Body of pancreas (tissue), 4 donors: ENCODE results near the gene FHL2. TPM values are rescaled to one million over a fixed set of nuclear protein-coding genes. Genes with fewer than 3 reads are reported as not detected.
A peak's percentile ranks its signal among the peaks of the same experiment; 100 is the strongest.

Experiments
- ATAC-seq: fragments of 150-250 bp; one replicate; pipeline ENCODE4 v1.9.1; 2016
- DNase-seq, 4 donors: peaks; one replicate each; pipeline ENCODE4 v3.0.0-alpha.2; 2019
- H3K27ac ChIP-seq, 4 donors: fragments of 200-600 bp; sonication (generic); 1 replicate in 3 of 4; 2 replicates in 1 of 4; pipeline versions ENCODE4 v1.5.1 to v1.6.1; 2016 to 2019; ENCODE audit warnings: mild to moderate bottlenecking in 1 of 4, mixed read lengths in 1 of 4, moderate library complexity in 1 of 4
- H3K27me3 ChIP-seq, 2 donors: fragments of 200-600 bp; sonication (generic); one replicate each; pipeline ENCODE4 v1.6.0; 2016; ENCODE audit warnings: mild to moderate bottlenecking in 1 of 2
- H3K36me3 ChIP-seq, 2 donors: fragments of 200-600 bp; sonication (generic); replicated peaks in 1 of 2; 2 replicates each; pipeline ENCODE4 v1.5.1; 2016; ENCODE audit warnings: low read depth in 2 of 2; ENCODE audit not compliant: insufficient read depth in 1 of 2
- H3K4me1 ChIP-seq: fragments of 200-600 bp; sonication (generic); one replicate; pipeline ENCODE4 v1.6.0; 2016
- H3K4me3 ChIP-seq, 2 donors: fragments of 200-600 bp; sonication (generic); 1 replicate in 1 of 2; 2 replicates in 1 of 2; pipeline ENCODE4 v1.5.1; 2016 to 2019
- H3K9me3 ChIP-seq, 3 donors: fragments of 200-600 bp; sonication (generic); 1 replicate in 2 of 3; 2 replicates in 1 of 3; pipeline ENCODE4 v1.5.1; 2016
- CTCF ChIP-seq, 7 experiments: fragments of 450-650 bp in 4 of 7; fragments of 200-600 bp in 3 of 7; sonication (generic) in 3 of 7; IDR thresholded peaks; one replicate each; pipeline ENCODE4 v1.5.1; 2016 to 2019; ENCODE audit warnings: antibody characterized with exemption in 7 of 7
- POLR2A ChIP-seq, 3 donors: fragments of 450-650 bp; IDR thresholded peaks; one replicate each; pipeline ENCODE4 v1.6.1; 2016; ENCODE audit warnings: antibody characterized with exemption in 3 of 3, mild to moderate bottlenecking in 2 of 3
- WGBS, 2 donors: methylation state at CpG; one replicate each; pipeline ENCODE4 v1.1.5; 2017; 5-methylcytosine and 5-hydroxymethylcytosine counted together
- intact Hi-C: fragments of 100-400 bp; cut with DNase I; formaldehyde crosslinking; loops from one replicate; pipeline ENCODE4 v1.15.1; 2023
- total RNA-seq, 2 donors: library from RNA; depleted of rRNA; stranded (reverse); fragments of >200 nt; gene quantifications; one replicate each; pipeline ENCODE4 v1.1.0, GENCODE V29; 2016

FHL2 gene
- total RNA-seq, 2 donors from 2014 or later, result 3.6 to 21.8 TPM

GRCh38 chr2:105397953-105398335 lies 907 bp downstream of the FHL2 start:
- Histone ChIP-seq H3K36me3 (no peaks in the 10 kb centered on the region), H3K4me3 (no peak overlapping the region), H3K27ac (peak overlapping the region in 2 of 4 donors; percentile 12 to 63), H3K9me3 (no peaks in the 10 kb centered on the region), H3K4me1 (peaks cover 12% of the 10 kb centered on the region), H3K27me3 (peaks cover 0 to 17% of the 10 kb centered on the region in 2 donors)
- TF ChIP-seq CTCF (IDR thresholded peaks at IDR 0.05), result no peak
- TF ChIP-seq POLR2A (IDR thresholded peaks at IDR 0.05), result no peak
- intact Hi-C loops, result no loop called here
- 57 to 71% methylated on average over 6 of the region's 6 CpGs for WGBS, 2 donors
- DNase-seq (no peak), ATAC-seq (no peak)

GRCh38 chr2:105397025-105397722 lies 1.7 kb downstream of the FHL2 start:
- intact Hi-C loops, result no loop called here
- no peak for ATAC-seq
- no peaks in the 10 kb centered on the region for H3K9me3 ChIP-seq
- 84 to 88% methylated on average over 13 of the region's 13 CpGs for WGBS, 2 donors
- H3K27me3 ChIP-seq, result peaks cover 0 to 17% of the 10 kb centered on the region in 2 donors
- H3K27ac ChIP-seq, result no peak overlapping the region
- peaks cover 12% of the 10 kb centered on the region for H3K4me1 ChIP-seq
- H3K36me3 ChIP-seq, result no peaks in the 10 kb centered on the region
- TF ChIP-seq CTCF (IDR thresholded peaks at IDR 0.05) (no peak), POLR2A (IDR thresholded peaks at IDR 0.05) (no peak)
- no peak for DNase-seq
- H3K4me3 ChIP-seq, result no peak overlapping the region

- no peak for ATAC-seq
- DNase-seq, result peak in 1 of 4 donors; percentile 25
- TF ChIP-seq CTCF (IDR thresholded peaks at IDR 0.05) (no peak), POLR2A (IDR thresholded peaks at IDR 0.05) (no peak)
- Histone ChIP-seq H3K27ac (no peak overlapping the region), H3K27me3 (peaks cover 0 to 17% of the 10 kb centered on the region in 2 donors), H3K4me3 (no peak overlapping the region), H3K4me1 (peaks cover 12% of the 10 kb centered on the region), H3K36me3 (no peaks in the 10 kb centered on the region), H3K9me3 (no peaks in the 10 kb centered on the region)
- intact Hi-C loops, result no loop called here
- WGBS, 2 donors, result 89% methylated on average over 12 of the region's 12 CpGs
Observed at GRCh38 chr2:105396254-105397024, 2.4 kb downstream of the FHL2 start.

GRCh38 chr2:105395691-105396090 lies 3.2 kb downstream of the FHL2 start:
- Histone ChIP-seq H3K27me3 (peaks cover 0 to 17% of the 10 kb centered on the region in 2 donors), H3K36me3 (no peaks in the 10 kb centered on the region), H3K4me1 (peaks cover 12% of the 10 kb centered on the region), H3K9me3 (no peaks in the 10 kb centered on the region), H3K4me3 (no peak overlapping the region), H3K27ac (no peak overlapping the region)
- intact Hi-C loops, result no loop called here
- WGBS, 2 donors, result 85 to 86% methylated on average over 7 of the region's 7 CpGs
- DNase-seq (no peak), ATAC-seq (no peak)
- TF ChIP-seq CTCF (IDR thresholded peaks at IDR 0.05), result no peak
- TF ChIP-seq POLR2A (IDR thresholded peaks at IDR 0.05), result no peak
